GM23338 (cell line): ENCODE data around the gene SIRPA. TPM values are rescaled to one million over a fixed set of nuclear protein-coding genes. Genes with fewer than 3 reads are reported as not detected.

ENCODE experiments used
- ATAC-seq: fragments of 200-7000 bp; cut with Tn5 transposase; 3 replicates; pipeline ENCODE4 v1.9.1; 2020
- DNase-seq: peaks from one replicate; pipeline ENCODE4 v3.0.0-alpha.2; 2015; ENCODE audit warnings: low spot score
- H2AFZ ChIP-seq: fragments of 200-600 bp; sonication (generic); 2 replicates; pipeline ENCODE4 v1.8.0; 2016; ENCODE audit warnings: antibody characterized with exemption, mild to moderate bottlenecking, moderate library complexity
- H3F3A ChIP-seq: fragments of 200-600 bp; sonication (generic); replicated peaks from 2 replicates; pipeline ENCODE4 v1.8.0; 2017; ENCODE audit warnings: antibody characterized with exemption, mixed run types, low read depth
- H3K27ac ChIP-seq: fragments of 200-600 bp; sonication (generic); 2 replicates; pipeline ENCODE4 v1.6.1; 2016; ENCODE audit warnings: low read depth
- H3K27me3 ChIP-seq: fragments of 200-600 bp; sonication (generic); 2 replicates; pipeline ENCODE4 v1.8.0; 2016; ENCODE audit warnings: mild to moderate bottlenecking, mixed run types, moderate library complexity; ENCODE audit not compliant: insufficient read depth
- H3K36me3 ChIP-seq: fragments of 200-600 bp; sonication (generic); 2 replicates; pipeline ENCODE4 v1.8.0; 2016; ENCODE audit warnings: mild to moderate bottlenecking; ENCODE audit not compliant: insufficient read depth
- H3K4me1 ChIP-seq: fragments of 200-600 bp; sonication (generic); 2 replicates; pipeline ENCODE4 v1.8.0; 2016; ENCODE audit warnings: mild to moderate bottlenecking, moderate library complexity; ENCODE audit not compliant: insufficient read depth
- H3K4me2 ChIP-seq: fragments of 200-600 bp; sonication (generic); 2 replicates; pipeline ENCODE4 v1.7.1; 2017; ENCODE audit warnings: mixed run types
- H3K4me3 ChIP-seq: fragments of 200-600 bp; sonication (generic); 2 replicates; pipeline ENCODE4 v1.6.1; 2016; ENCODE audit warnings: mixed run types
- H3K79me2 ChIP-seq: fragments of 200-600 bp; sonication (generic); replicated peaks from 2 replicates; pipeline ENCODE4 v1.8.0; 2017; ENCODE audit warnings: mild to moderate bottlenecking; ENCODE audit not compliant: insufficient read depth
- H3K9me2 ChIP-seq: fragments of 200-600 bp; sonication (generic); 2 replicates; pipeline ENCODE4 v1.8.0; 2017; ENCODE audit not compliant: insufficient read depth
- H4K20me1 ChIP-seq: fragments of 200-600 bp; sonication (generic); replicated peaks from 2 replicates; pipeline ENCODE4 v1.8.0; 2017; ENCODE audit warnings: mild to moderate bottlenecking; ENCODE audit not compliant: insufficient read depth
- H3K27ac Mint-ChIP-seq: 2 replicates; pipeline ENCODE4 v1.8.0; 2020; ENCODE audit warnings: inconsistent platforms, mild to moderate bottlenecking, moderate library complexity, mixed read lengths
- H3K27me3 Mint-ChIP-seq: 3 replicates; pipeline ENCODE4 v1.8.0; 2022; ENCODE audit warnings: low read depth, mild to moderate bottlenecking, moderate library complexity, mixed read lengths, inconsistent platforms; ENCODE audit not compliant: insufficient read depth, poor library complexity
- H3K36me3 Mint-ChIP-seq: 3 replicates; pipeline ENCODE4 v1.8.0; 2021; ENCODE audit warnings: low read depth, mild to moderate bottlenecking, inconsistent platforms, moderate library complexity, mixed read lengths
- H3K4me1 Mint-ChIP-seq: 3 replicates; pipeline ENCODE4 v1.8.0; 2020; ENCODE audit warnings: mild to moderate bottlenecking, inconsistent platforms, mixed read lengths
- H3K4me3 Mint-ChIP-seq: 3 replicates; pipeline ENCODE4 v1.8.0; 2021; ENCODE audit warnings: moderate library complexity, mild to moderate bottlenecking, inconsistent platforms, mixed read lengths
- H3K9me3 Mint-ChIP-seq: 3 replicates; pipeline ENCODE4 v1.8.0; 2020; ENCODE audit warnings: moderate library complexity, mild to moderate bottlenecking, inconsistent platforms, mixed read lengths
- CREB1 ChIP-seq: fragments of 250-450 bp; sonication (Bioruptor Pico); IDR thresholded peaks from 2 replicates; pipeline ENCODE4 v1.5.0; 2020; ENCODE audit warnings: low read depth, mild to moderate bottlenecking, moderate library complexity
- EZH2 ChIP-seq: fragments of 200-600 bp; sonication (generic); IDR thresholded peaks from one replicate; pipeline ENCODE4 v1.8.0; 2017; ENCODE audit warnings: antibody characterized with exemption, mild to moderate bottlenecking, low read depth; ENCODE audit not compliant: unreplicated experiment
- EZH2phosphoT487 ChIP-seq: fragments of 200-600 bp; sonication (generic); IDR thresholded peaks from one replicate; pipeline ENCODE4 v1.8.1; 2018; ENCODE audit warnings: antibody characterized with exemption; ENCODE audit not compliant: unreplicated experiment
- JUNB ChIP-seq: IDR thresholded peaks from one replicate; pipeline ENCODE4 v1.6.1; 2016; ENCODE audit warnings: antibody characterized with exemption; ENCODE audit not compliant: unreplicated experiment
- NANOG ChIP-seq: IDR thresholded peaks from 2 replicates; pipeline ENCODE4 v1.6.1; 2016; ENCODE audit warnings: antibody characterized with exemption, borderline replicate concordance
- POLR2AphosphoS5 ChIP-seq: IDR thresholded peaks from 2 replicates; pipeline ENCODE4 v1.6.1; 2016; ENCODE audit warnings: antibody characterized with exemption, low read depth
- REST ChIP-seq: IDR thresholded peaks from one replicate; pipeline ENCODE4 v1.6.1; 2018; ENCODE audit warnings: antibody characterized with exemption; ENCODE audit not compliant: unreplicated experiment
- STAT1 ChIP-seq: IDR thresholded peaks from one replicate; pipeline ENCODE4 v1.6.1; 2016; ENCODE audit warnings: antibody characterized with exemption; ENCODE audit not compliant: unreplicated experiment
- polyA plus RNA-seq: library from polyadenylated mRNA; unstranded; fragments of >200 nt; fragmentation: Nextera tagmentation; extraction: Ambion mirVana; gene quantifications from 2 replicates; pipeline ENCODE4 v1.2.1, GENCODE V29; 2016
- total RNA-seq: library from RNA; depleted of rRNA; stranded (reverse); fragments of >200 nt; shearing (Covaris generic); gene quantifications from 2 replicates; pipeline ENCODE4 v1.2.3, GENCODE V29; 2014
- TF ChIP-seq, protein P1 (sequence below), 2 experiments: fragments of 200-600 bp in 1 of 2; sonication (generic) in 1 of 2; conservative IDR thresholded peaks; 2 replicates each; pipeline versions ENCODE4 v1.5.1 to v1.6.1; 2016 to 2017; ENCODE audit warnings: antibody characterized with exemption in 2 of 2, low read depth in 2 of 2, mild to moderate bottlenecking in 2 of 2, moderate library complexity in 1 of 2

Gene SIRPA
- total and polyA plus RNA-seq, 2 experiments from 2014 or later = 1.2 to 2.9 TPM

- Histone ChIP-seq H3K9me2 (no peaks in the 10 kb centered on the region), H3F3A (no peaks in the 10 kb centered on the region), H3K27ac (no peak overlapping the region), H3K4me2 (0 out of 2 replicates have a peak overlapping the region, but pooled peaks have one; percentile 55), H3K4me1 (peaks cover 15% of the 10 kb centered on the region), H4K20me1 (no peaks in the 10 kb centered on the region), H3K36me3 (no peaks in the 10 kb centered on the region), H3K27me3 (no peaks in the 10 kb centered on the region), H3K4me3 (no peak overlapping the region), H3K79me2 (no peaks in the 10 kb centered on the region), H2AFZ (no peak overlapping the region)
- Mint-ChIP-seq H3K36me3 (no peaks in the 10 kb centered on the region), H3K27me3 (peaks cover 8% of the 10 kb centered on the region), H3K27ac (no peak overlapping the region), H3K9me3 (no peaks in the 10 kb centered on the region), H3K4me1 (peaks cover 19% of the 10 kb centered on the region), H3K4me3 (no peak overlapping the region)
- TF ChIP-seq, protein P1, sequence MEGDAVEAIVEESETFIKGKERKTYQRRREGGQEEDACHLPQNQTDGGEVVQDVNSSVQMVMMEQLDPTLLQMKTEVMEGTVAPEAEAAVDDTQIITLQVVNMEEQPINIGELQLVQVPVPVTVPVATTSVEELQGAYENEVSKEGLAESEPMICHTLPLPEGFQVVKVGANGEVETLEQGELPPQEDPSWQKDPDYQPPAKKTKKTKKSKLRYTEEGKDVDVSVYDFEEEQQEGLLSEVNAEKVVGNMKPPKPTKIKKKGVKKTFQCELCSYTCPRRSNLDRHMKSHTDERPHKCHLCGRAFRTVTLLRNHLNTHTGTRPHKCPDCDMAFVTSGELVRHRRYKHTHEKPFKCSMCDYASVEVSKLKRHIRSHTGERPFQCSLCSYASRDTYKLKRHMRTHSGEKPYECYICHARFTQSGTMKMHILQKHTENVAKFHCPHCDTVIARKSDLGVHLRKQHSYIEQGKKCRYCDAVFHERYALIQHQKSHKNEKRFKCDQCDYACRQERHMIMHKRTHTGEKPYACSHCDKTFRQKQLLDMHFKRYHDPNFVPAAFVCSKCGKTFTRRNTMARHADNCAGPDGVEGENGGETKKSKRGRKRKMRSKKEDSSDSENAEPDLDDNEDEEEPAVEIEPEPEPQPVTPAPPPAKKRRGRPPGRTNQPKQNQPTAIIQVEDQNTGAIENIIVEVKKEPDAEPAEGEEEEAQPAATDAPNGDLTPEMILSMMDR (conservative IDR thresholded peaks at IDR 0.05; ENCODE audit: low read depth in 2 of 2) = no peak
- TF ChIP-seq STAT1 (no peak), POLR2AphosphoS5 (no peak), EZH2phosphoT487 (no peak), EZH2 (no peak), JUNB (no peak), REST (no peak)
- DNase-seq (no peak), ATAC-seq (no peak)
These were observed 32.9 kb downstream of the SIRPA start for GRCh38 chr20:1928154-1928553.

DNA sequence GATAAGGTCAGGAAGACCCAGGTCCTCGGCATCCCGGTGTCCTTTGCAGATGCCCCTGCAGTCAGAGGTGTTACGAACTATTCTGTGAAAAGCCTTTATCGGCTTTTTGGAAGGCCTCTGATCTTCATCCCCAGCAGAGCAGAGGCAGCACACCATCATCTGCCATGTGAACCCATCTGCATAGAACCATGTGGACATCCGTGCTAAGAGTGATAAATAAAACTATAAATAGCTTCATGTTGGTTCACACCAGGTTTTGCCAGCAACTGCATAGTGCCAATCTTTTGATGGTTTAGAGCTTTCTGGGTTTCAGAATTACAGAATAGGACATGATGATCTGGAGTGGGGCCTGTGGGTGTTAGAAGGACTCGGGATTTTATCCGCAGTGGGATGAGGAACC, 33.6 kb downstream of the SIRPA start:
- H4K20me1 ChIP-seq = no peaks in the 10 kb centered on the region
- H3K27ac ChIP-seq = no peak overlapping the region
- DNase-seq (no peak), ATAC-seq (no peak)
- H2AFZ ChIP-seq = no peak overlapping the region
- H3K4me1 ChIP-seq = peaks cover 15% of the 10 kb centered on the region
- TF ChIP-seq CREB1 (CRISPR knock-in tag) (no peak), NANOG (no peak)
- no peaks in the 10 kb centered on the region for H3K36me3 ChIP-seq
- no peaks in the 10 kb centered on the region for H3K79me2 ChIP-seq
- Mint-ChIP-seq H3K27ac (no peak overlapping the region), H3K4me1 (peaks cover 19% of the 10 kb centered on the region), H3K9me3 (no peaks in the 10 kb centered on the region), H3K27me3 (peaks cover 8% of the 10 kb centered on the region), H3K36me3 (no peaks in the 10 kb centered on the region), H3K4me3 (no peak overlapping the region)
- H3K9me2 ChIP-seq = no peaks in the 10 kb centered on the region
- no peak overlapping the region for H3K4me3 ChIP-seq
- H3K4me2 ChIP-seq = no peak overlapping the region
- H3K27me3 ChIP-seq = no peaks in the 10 kb centered on the region
- H3F3A ChIP-seq = no peaks in the 10 kb centered on the region
